ENCODE measurements around the gene SULT1A2. TPM values are rescaled to one million over a fixed set of nuclear protein-coding genes. Genes with fewer than 3 reads are reported as not detected.

Gene SULT1A2
- total and polyA plus RNA-seq, 2 of the 13 experiments (the other 11 are each of a cell fraction or from before 2014, with no cell fraction given), result 33.0 to 34.2 TPM

DNA sequence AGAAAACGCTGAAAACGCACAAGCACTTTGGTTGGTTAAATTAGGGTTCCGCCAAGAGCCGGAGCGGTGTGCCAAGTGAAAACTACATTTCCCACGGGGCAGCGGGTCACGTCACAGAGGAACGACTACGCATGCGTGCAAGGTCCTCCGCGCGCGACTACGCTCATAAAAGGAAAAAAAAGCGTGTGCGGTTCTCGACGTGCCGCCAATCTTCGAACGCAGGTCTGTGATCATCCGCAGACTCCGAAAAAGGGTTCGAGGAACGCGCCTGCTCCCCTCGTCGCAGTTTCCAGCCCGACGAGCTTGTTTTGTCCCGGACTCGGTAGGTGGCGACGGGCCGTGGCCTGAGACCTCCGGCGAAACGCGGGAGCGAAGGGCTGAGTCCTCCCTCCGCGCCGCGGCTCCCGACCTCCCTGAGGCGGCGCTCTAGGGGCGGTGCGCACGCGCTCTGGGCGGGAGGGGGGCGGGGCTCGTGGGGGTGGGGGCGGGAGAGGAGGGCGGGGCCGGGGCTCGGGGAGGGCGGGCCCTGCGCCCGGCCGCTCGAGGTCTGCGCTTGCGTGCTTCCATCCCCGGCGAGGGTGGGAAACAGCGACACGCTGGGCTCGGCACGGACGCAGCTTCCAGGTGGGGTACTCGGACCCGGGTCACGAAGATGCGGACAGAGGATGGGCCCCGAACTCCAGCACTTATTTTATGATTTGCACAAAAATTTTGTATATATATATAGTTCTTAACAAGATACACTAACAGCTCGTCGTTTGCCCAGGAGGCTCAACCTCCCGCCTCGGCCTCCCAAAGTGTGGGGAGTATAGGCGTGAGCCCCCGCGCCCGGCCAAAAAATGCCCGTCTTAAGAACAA is 42.8 kb downstream of the SULT1A2 start, which contains the start of gene SGF29 (continued):
- TF ChIP-seq NR3C1 (CRISPR knock-in tag; IDR thresholded peaks at IDR 0.05), result no peak
- TF ChIP-seq TBX2 (CRISPR knock-in tag; IDR thresholded peaks at IDR 0.05; ENCODE audit: borderline replicate concordance), result peak; percentile 97
- peak; percentile 91 for TF ChIP-seq ZNF205 (CRISPR knock-in tag; IDR thresholded peaks at IDR 0.05)
- TF ChIP-seq SKI (IDR thresholded peaks at IDR 0.05; ENCODE audit: partially characterized antibody), result peak; percentile 45
- TF ChIP-seq, protein P1, sequence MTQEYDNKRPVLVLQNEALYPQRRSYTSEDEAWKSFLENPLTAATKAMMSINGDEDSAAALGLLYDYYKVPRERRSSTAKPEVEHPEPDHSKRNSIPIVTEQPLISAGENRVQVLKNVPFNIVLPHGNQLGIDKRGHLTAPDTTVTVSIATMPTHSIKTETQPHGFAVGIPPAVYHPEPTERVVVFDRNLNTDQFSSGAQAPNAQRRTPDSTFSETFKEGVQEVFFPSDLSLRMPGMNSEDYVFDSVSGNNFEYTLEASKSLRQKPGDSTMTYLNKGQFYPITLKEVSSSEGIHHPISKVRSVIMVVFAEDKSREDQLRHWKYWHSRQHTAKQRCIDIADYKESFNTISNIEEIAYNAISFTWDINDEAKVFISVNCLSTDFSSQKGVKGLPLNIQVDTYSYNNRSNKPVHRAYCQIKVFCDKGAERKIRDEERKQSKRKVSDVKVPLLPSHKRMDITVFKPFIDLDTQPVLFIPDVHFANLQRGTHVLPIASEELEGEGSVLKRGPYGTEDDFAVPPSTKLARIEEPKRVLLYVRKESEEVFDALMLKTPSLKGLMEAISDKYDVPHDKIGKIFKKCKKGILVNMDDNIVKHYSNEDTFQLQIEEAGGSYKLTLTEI (CRISPR knock-in tag; conservative IDR thresholded peaks at IDR 0.05), result no peak
- TF ChIP-seq, protein P2, sequence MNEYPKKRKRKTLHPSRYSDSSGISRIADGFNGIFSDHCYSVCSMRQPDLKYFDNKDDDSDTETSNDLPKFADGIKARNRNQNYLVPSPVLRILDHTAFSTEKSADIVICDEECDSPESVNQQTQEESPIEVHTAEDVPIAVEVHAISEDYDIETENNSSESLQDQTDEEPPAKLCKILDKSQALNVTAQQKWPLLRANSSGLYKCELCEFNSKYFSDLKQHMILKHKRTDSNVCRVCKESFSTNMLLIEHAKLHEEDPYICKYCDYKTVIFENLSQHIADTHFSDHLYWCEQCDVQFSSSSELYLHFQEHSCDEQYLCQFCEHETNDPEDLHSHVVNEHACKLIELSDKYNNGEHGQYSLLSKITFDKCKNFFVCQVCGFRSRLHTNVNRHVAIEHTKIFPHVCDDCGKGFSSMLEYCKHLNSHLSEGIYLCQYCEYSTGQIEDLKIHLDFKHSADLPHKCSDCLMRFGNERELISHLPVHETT (CRISPR knock-in tag; conservative IDR thresholded peaks at IDR 0.05), result peak; percentile 81
- TF ChIP-seq ZNF891 (CRISPR knock-in tag; IDR thresholded peaks at IDR 0.05), result peak; percentile 90
- peak; percentile 55; the same call in 1 of the 2 replicates for TF ChIP-seq ATAD3A (CRISPR knock-in tag; IDR thresholded peaks at IDR 0.05)
- TF ChIP-seq ELF1 (CRISPR knock-in tag; IDR thresholded peaks at IDR 0.05), result peak; percentile 61; the same call in 1 of the 2 replicates
- TF ChIP-seq ARID2 (CRISPR knock-in tag; IDR thresholded peaks at IDR 0.05; ENCODE audit: borderline replicate concordance), result no peak
- TF ChIP-seq, protein P3, sequence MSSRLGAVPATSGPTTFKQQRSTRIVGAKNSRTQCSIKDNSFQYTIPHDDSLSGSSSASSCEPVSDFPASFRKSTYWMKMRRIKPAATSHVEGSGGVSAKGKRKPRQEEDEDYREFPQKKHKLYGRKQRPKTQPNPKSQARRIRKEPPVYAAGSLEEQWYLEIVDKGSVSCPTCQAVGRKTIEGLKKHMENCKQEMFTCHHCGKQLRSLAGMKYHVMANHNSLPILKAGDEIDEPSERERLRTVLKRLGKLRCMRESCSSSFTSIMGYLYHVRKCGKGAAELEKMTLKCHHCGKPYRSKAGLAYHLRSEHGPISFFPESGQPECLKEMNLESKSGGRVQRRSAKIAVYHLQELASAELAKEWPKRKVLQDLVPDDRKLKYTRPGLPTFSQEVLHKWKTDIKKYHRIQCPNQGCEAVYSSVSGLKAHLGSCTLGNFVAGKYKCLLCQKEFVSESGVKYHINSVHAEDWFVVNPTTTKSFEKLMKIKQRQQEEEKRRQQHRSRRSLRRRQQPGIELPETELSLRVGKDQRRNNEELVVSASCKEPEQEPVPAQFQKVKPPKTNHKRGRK (CRISPR knock-in tag; IDR thresholded peaks at IDR 0.05), result no peak
- TF ChIP-seq NR2F2 (IDR thresholded peaks at IDR 0.05; ENCODE audit: borderline replicate concordance, low read depth), result no peak
- peak; percentile 92; the same call in 1 of the 2 replicates for TF ChIP-seq ZNF546 (CRISPR knock-in tag; conservative IDR thresholded peaks at IDR 0.05)
- peak; percentile 97 for TF ChIP-seq ZNF790 (CRISPR knock-in tag; IDR thresholded peaks at IDR 0.05; ENCODE audit: borderline replicate concordance)
- TF ChIP-seq, protein P4, sequence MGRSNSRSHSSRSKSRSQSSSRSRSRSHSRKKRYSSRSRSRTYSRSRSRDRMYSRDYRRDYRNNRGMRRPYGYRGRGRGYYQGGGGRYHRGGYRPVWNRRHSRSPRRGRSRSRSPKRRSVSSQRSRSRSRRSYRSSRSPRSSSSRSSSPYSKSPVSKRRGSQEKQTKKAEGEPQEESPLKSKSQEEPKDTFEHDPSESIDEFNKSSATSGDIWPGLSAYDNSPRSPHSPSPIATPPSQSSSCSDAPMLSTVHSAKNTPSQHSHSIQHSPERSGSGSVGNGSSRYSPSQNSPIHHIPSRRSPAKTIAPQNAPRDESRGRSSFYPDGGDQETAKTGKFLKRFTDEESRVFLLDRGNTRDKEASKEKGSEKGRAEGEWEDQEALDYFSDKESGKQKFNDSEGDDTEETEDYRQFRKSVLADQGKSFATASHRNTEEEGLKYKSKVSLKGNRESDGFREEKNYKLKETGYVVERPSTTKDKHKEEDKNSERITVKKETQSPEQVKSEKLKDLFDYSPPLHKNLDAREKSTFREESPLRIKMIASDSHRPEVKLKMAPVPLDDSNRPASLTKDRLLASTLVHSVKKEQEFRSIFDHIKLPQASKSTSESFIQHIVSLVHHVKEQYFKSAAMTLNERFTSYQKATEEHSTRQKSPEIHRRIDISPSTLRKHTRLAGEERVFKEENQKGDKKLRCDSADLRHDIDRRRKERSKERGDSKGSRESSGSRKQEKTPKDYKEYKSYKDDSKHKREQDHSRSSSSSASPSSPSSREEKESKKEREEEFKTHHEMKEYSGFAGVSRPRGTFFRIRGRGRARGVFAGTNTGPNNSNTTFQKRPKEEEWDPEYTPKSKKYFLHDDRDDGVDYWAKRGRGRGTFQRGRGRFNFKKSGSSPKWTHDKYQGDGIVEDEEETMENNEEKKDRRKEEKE (IDR thresholded peaks at IDR 0.05), result no peak
- TF ChIP-seq SNRNP70 (IDR thresholded peaks at IDR 0.05; ENCODE audit: low read depth, low read length), result no peak
- TF ChIP-seq, protein P5, sequence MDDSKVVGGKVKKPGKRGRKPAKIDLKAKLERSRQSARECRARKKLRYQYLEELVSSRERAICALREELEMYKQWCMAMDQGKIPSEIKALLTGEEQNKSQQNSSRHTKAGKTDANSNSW (CRISPR knock-in tag; IDR thresholded peaks at IDR 0.05; ENCODE audit: borderline replicate concordance), result peak; percentile 66; the same call in 1 of the 2 replicates
- peak; percentile 88 for TF ChIP-seq GLI4 (CRISPR knock-in tag; IDR thresholded peaks at IDR 0.05; ENCODE audit: borderline replicate concordance)
- TF ChIP-seq GFI1 (CRISPR knock-in tag; IDR thresholded peaks at IDR 0.05; ENCODE audit: borderline replicate concordance), result peak; percentile 65; the same call in 1 of the 2 replicates
- TF ChIP-seq ISL2 (CRISPR knock-in tag; IDR thresholded peaks at IDR 0.05), result peak; percentile 76
- no peak for TF ChIP-seq ZNF30 (CRISPR knock-in tag; IDR thresholded peaks at IDR 0.05)
